Inferior parietal cortex (tissue), 1 donor: Measurements from ENCODE around the gene SRC.
"Not testable (repeated sequence)": the region's sequence is repeated elsewhere in the genome, so short reads cannot be mapped to it uniquely, and the experiment has no call there.

Experiments
- DNase-seq: peaks from one replicate; pipeline ENCODE4 v3.0.0-alpha.2; 2016; ENCODE audit errors: extremely low spot score

Gene SRC

GRCh38 chr20:37336369-37337207, 9.4 kb upstream of the SRC start:
- no peak for DNase-seq

- DNase-seq: no peak
Observed at GRCh38 chr20:37337208-37337991, 8.5 kb upstream of the SRC start.

GRCh38 chr20:37338380-37338779, 7.6 kb upstream of the SRC start:
- DNase-seq: not testable (repeated sequence)

GRCh38 chr20:37339208-37339607, 6.7 kb upstream of the SRC start:
- DNase-seq: no peak

GRCh38 chr20:37339764-37340109, 6.2 kb upstream of the SRC start:
- not testable (repeated sequence) for DNase-seq

- DNase-seq: no peak
Observed at GRCh38 chr20:37340998-37341397, 4.9 kb upstream of the SRC start.

GRCh38 chr20:37341632-37342031, 4.3 kb upstream of the SRC start:
- DNase-seq: no peak

- no peak for DNase-seq
Observed at GRCh38 chr20:37342231-37343177, 3.4 kb upstream of the SRC start.

- DNase-seq: no peak
Observed at GRCh38 chr20:37343212-37343993, 2.5 kb upstream of the SRC start.

- no peak for DNase-seq
Observed at GRCh38 chr20:37343994-37344355, 2.0 kb upstream of the SRC start.

GRCh38 chr20:37344506-37345338, 1.2 kb upstream of the SRC start:
- DNase-seq: no peak

GRCh38 chr20:37346236-37346534, 245 bp downstream of the SRC start:
- DNase-seq: no peak

GRCh38 chr20:37346535-37347346, 801 bp downstream of the SRC start:
- no peak for DNase-seq

GRCh38 chr20:37347347-37347823, 1.4 kb downstream of the SRC start:
- DNase-seq: no peak

GRCh38 chr20:37347891-37348791, 2.2 kb downstream of the SRC start:
- DNase-seq: no peak

- DNase-seq: no peak
Observed at GRCh38 chr20:37348792-37349516, 3.0 kb downstream of the SRC start.

- DNase-seq: no peak
Observed at GRCh38 chr20:37349517-37350491, 3.9 kb downstream of the SRC start.
